ENCODE data around the gene OR2T11. TPM values are rescaled to one million over a fixed set of nuclear protein-coding genes. Genes with fewer than 3 reads are reported as not detected.

OR2T11 gene
- total RNA-seq, 1 experiment from 2014 or later: not detected

DNA sequence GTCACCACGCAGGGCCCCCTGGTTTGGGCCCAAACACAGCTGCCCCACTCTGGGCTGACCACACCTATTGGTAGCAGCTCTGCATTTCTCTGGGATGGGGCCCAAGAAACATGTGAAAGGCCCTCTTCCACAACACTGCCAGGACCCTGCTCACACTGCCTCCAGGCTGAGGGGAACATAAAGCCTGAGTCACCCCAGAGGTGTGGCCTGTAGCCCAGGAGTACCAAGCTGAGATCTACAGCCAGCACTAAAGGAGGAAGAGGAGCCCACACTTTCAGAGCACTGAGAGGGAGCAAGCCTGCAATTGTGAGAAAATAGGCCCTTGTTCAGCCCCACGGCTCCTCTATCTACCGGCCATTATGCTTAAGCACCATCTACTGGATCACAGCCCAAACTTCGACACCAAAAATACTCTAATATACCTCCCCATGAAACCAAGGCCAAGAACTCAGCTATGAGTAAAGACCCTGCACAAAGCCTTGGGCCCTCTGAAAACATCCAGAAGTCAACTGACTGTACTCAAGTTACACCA is 22.9 kb downstream of the OR2T11 start:
- Histone ChIP-seq H3K4me1 (ENCODE audit: insufficient read depth, low read length) (no peaks in the 10 kb centered on the region), H4K20me1 (ENCODE audit: low read length) (no peaks in the 10 kb centered on the region), H3F3A (ENCODE audit: low read length, unreplicated experiment) (no peaks in the 10 kb centered on the region), H3K36me3 (ENCODE audit: low read depth, low read length) (no peaks in the 10 kb centered on the region), H2AFZ (ENCODE audit: low read length) (no peak overlapping the region), H3K4me3 (ENCODE audit: low read length) (no peak overlapping the region), H3K9me3 (ENCODE audit: low read length) (no peaks in the 10 kb centered on the region), H3K9ac (ENCODE audit: low read length) (no peak overlapping the region), H3K27ac (ENCODE audit: low read length) (no peak overlapping the region), H3K27me3 (ENCODE audit: low read length) (peaks cover 28% of the 10 kb centered on the region), H3K9me2 (replicated peaks; ENCODE audit: low read length) (no peaks in the 10 kb centered on the region), H3K4me2 (ENCODE audit: low read length) (no peak overlapping the region), H3K79me2 (ENCODE audit: low read length) (no peaks in the 10 kb centered on the region)
- POLR2A ChIA-PET (ENCODE audit: unreplicated experiment): no interaction called here
- DNase-seq: peak; percentile 42
- CTCF ChIA-PET: no interaction called here
- intact Hi-C loops (cut with micrococcal nuclease): loop anchor here (10.0 kb wide), 1 partner anchor 367 kb away; no protein-coding TSS in a partner anchor
- no peak for TF ChIP-seq CTCF (conservative IDR thresholded peaks at IDR 0.05; ENCODE audit: low read depth, low read length)
- ATAC-seq: peak; percentile 73
- no TSS peak for BruUV-seq (replicated peaks)

- Histone ChIP-seq H3K9ac (ENCODE audit: low read length) (no peak overlapping the region), H3K4me1 (ENCODE audit: insufficient read depth, low read length) (no peaks in the 10 kb centered on the region), H3K9me3 (ENCODE audit: low read length) (no peaks in the 10 kb centered on the region), H3K9me2 (replicated peaks; ENCODE audit: low read length) (no peaks in the 10 kb centered on the region), H3K79me2 (ENCODE audit: low read length) (no peaks in the 10 kb centered on the region), H3F3A (ENCODE audit: low read length, unreplicated experiment) (no peaks in the 10 kb centered on the region), H3K4me3 (ENCODE audit: low read length) (no peak overlapping the region), H2AFZ (ENCODE audit: low read length) (no peak overlapping the region), H3K36me3 (ENCODE audit: low read depth, low read length) (no peaks in the 10 kb centered on the region), H4K20me1 (ENCODE audit: low read length) (no peaks in the 10 kb centered on the region), H3K4me2 (ENCODE audit: low read length) (no peak overlapping the region), H3K27me3 (ENCODE audit: low read length) (peaks cover 37% of the 10 kb centered on the region), H3K27ac (ENCODE audit: low read length) (no peak overlapping the region)
- intact Hi-C loops (cut with micrococcal nuclease): loop anchor here (10.0 kb wide), 1 partner anchor 366 kb away; no protein-coding TSS in a partner anchor
- ChIA-PET POLR2A (ENCODE audit: unreplicated experiment) (no interaction called here), CTCF (no interaction called here)
- TF ChIP-seq CTCF (conservative IDR thresholded peaks at IDR 0.05; ENCODE audit: low read depth, low read length) (no peak), EZH2 (IDR thresholded peaks at IDR 0.05; ENCODE audit: low read length, unreplicated experiment) (no peak), EZH2phosphoT487 (IDR thresholded peaks at IDR 0.05; ENCODE audit: borderline replicate concordance, low read length) (no peak)
- BruUV-seq (replicated peaks): no TSS peak
- no peak for ATAC-seq
- DNase-seq: no peak
These were observed 24.6 kb downstream of the OR2T11 start for GRCh38 chr1:248610301-248610700.

- H3K4me3 ChIP-seq (ENCODE audit: low read length): no peak overlapping the region
- no peaks in the 10 kb centered on the region for H4K20me1 ChIP-seq (ENCODE audit: low read length)
- no peaks in the 10 kb centered on the region for H3F3A ChIP-seq (ENCODE audit: low read length, unreplicated experiment)
- no peaks in the 10 kb centered on the region for H3K9me3 ChIP-seq (ENCODE audit: low read length)
- TF ChIP-seq EZH2 (IDR thresholded peaks at IDR 0.05; ENCODE audit: low read length, unreplicated experiment) (no peak), CTCF (conservative IDR thresholded peaks at IDR 0.05; ENCODE audit: low read depth, low read length) (no peak), EZH2phosphoT487 (IDR thresholded peaks at IDR 0.05; ENCODE audit: borderline replicate concordance, low read length) (no peak)
- no peak overlapping the region for H3K27ac ChIP-seq (ENCODE audit: low read length)
- H3K79me2 ChIP-seq (ENCODE audit: low read length): no peaks in the 10 kb centered on the region
- no peak overlapping the region for H2AFZ ChIP-seq (ENCODE audit: low read length)
- H3K4me2 ChIP-seq (ENCODE audit: low read length): no peak overlapping the region
- H3K27me3 ChIP-seq (ENCODE audit: low read length): no peaks in the 10 kb centered on the region
- ATAC-seq: no peak
- no peaks in the 10 kb centered on the region; the same call in 1 of the 2 replicates for H3K9me2 ChIP-seq (replicated peaks; ENCODE audit: low read length)
- BruUV-seq (replicated peaks): no TSS peak
- ChIA-PET POLR2A (ENCODE audit: unreplicated experiment) (no interaction called here), CTCF (no interaction called here)
- no peak overlapping the region for H3K9ac ChIP-seq (ENCODE audit: low read length)
- no peak for DNase-seq
- H3K36me3 ChIP-seq (ENCODE audit: low read depth, low read length): no peaks in the 10 kb centered on the region
- intact Hi-C loops (cut with micrococcal nuclease): no loop called here
- H3K4me1 ChIP-seq (ENCODE audit: insufficient read depth, low read length): peaks cover 5% of the 10 kb centered on the region
These were observed 35.5 kb downstream of the OR2T11 start for GRCh38 chr1:248599396-248599795.
